NCI-H69 (cell line): ENCODE measurements around the gene SLC38A10.
"Not testable (repeated sequence)": the region's sequence is repeated elsewhere in the genome, so short reads cannot be mapped to it uniquely, and the experiment has no call there.

Experiments
- DNase-seq: peaks from one replicate; lab custom pipeline; 2025; lab: John Stamatoyannopoulos, UW

Gene SLC38A10

GRCh38 chr17:81230043-81230820, 64.9 kb downstream of the SLC38A10 start:
- no peak for DNase-seq

- no peak for DNase-seq
Measured at GRCh38 chr17:81229666-81229920, 65.5 kb downstream of the SLC38A10 start.

GRCh38 chr17:81228834-81229665, 66.1 kb downstream of the SLC38A10 start:
- no peak for DNase-seq

GRCh38 chr17:81228420-81228819, 66.7 kb downstream of the SLC38A10 start:
- DNase-seq: no peak

- DNase-seq: not testable (repeated sequence)
Measured at GRCh38 chr17:81227630-81228029, 67.5 kb downstream of the SLC38A10 start.

- peak; percentile 68 for DNase-seq
Measured at GRCh38 chr17:81223762-81224130, 71.4 kb downstream of the SLC38A10 start.

- peak; percentile 99 for DNase-seq
Measured at GRCh38 chr17:81222906-81223761, 72.0 kb downstream of the SLC38A10 start, which contains the start of gene CEP131. Gene CEP131, minus strand, starts transcription at chr17:81222965. Its CDS starts 2,909 bp downstream, at chr17:81220056.

GRCh38 chr17:81222620-81222905, 72.5 kb downstream of the SLC38A10 start:
- DNase-seq: no peak

- DNase-seq: no peak
Measured at GRCh38 chr17:81221842-81222619, 73.1 kb downstream of the SLC38A10 start.

GRCh38 chr17:81221371-81221841, 73.7 kb downstream of the SLC38A10 start:
- no peak for DNase-seq

GRCh38 chr17:81219476-81220180, 75.5 kb downstream of the SLC38A10 start:
- DNase-seq: no peak

- DNase-seq: no peak
Measured at GRCh38 chr17:81218991-81219390, 76.1 kb downstream of the SLC38A10 start.

- DNase-seq: no peak
Measured at GRCh38 chr17:81218459-81218858, 76.6 kb downstream of the SLC38A10 start.

- no peak for DNase-seq
Measured at GRCh38 chr17:81217491-81217890, 77.6 kb downstream of the SLC38A10 start.

GRCh38 chr17:81213978-81214377, 81.1 kb downstream of the SLC38A10 start:
- DNase-seq: no peak

- no peak for DNase-seq
Measured at GRCh38 chr17:81212365-81212764, 82.7 kb downstream of the SLC38A10 start.

- DNase-seq: no peak
Measured at GRCh38 chr17:81210868-81211267, 84.2 kb downstream of the SLC38A10 start.

- no peak for DNase-seq
Measured at GRCh38 chr17:81210466-81210865, 84.6 kb downstream of the SLC38A10 start.

GRCh38 chr17:81209141-81209540, 86.0 kb downstream of the SLC38A10 start:
- DNase-seq: no peak

GRCh38 chr17:81208651-81209050, 86.5 kb downstream of the SLC38A10 start:
- no peak for DNase-seq
